H54 (cell line): ENCODE measurements around the gene USP5.
A peak's percentile ranks its signal among the peaks of the same experiment; 100 is the strongest.
"Not testable (repeated sequence)": the region's sequence is repeated elsewhere in the genome, so short reads cannot be mapped to it uniquely, and the experiment has no call there.

Experiments
- DNase-seq: peaks from one replicate; pipeline ENCODE4 v3.0.0; 2011; ENCODE audit warnings: low spot score, mixed read lengths; ENCODE audit not compliant: insufficient read length
- FAIRE-seq: peaks from 3 replicates; lab custom pipeline; 2011; peaks lifted over from hg19 to GRCh38; lab: Jason Lieb, UNC
- POLR2A ChIP-seq: IDR thresholded peaks from 2 replicates; pipeline ENCODE4 v1.6.1; 2011; ENCODE audit warnings: low read depth, mild to moderate bottlenecking, low read length

Gene USP5

GRCh38 chr12:6904280-6905276, 52.6 kb downstream of the USP5 start, which contains the start of gene LRRC23:
Gene LRRC23, plus strand, starts transcription at chr12:6904822. Its CDS starts 812 bp downstream, at chr12:6905634.
- TF ChIP-seq POLR2A: peak; percentile 58
- peak; percentile 63 for DNase-seq
- peak; percentile 74 for FAIRE-seq

- DNase-seq (no peak), FAIRE-seq (no peak)
- no peak for TF ChIP-seq POLR2A
Measured at GRCh38 chr12:6905414-6906040, 53.6 kb downstream of the USP5 start.

GRCh38 chr12:6908141-6908540, 56.2 kb downstream of the USP5 start:
- DNase-seq, FAIRE-seq: not testable (repeated sequence)

GRCh38 chr12:6909421-6910145, 57.6 kb downstream of the USP5 start:
- FAIRE-seq (no peak), DNase-seq (no peak)
- TF ChIP-seq POLR2A: no peak

DNA sequence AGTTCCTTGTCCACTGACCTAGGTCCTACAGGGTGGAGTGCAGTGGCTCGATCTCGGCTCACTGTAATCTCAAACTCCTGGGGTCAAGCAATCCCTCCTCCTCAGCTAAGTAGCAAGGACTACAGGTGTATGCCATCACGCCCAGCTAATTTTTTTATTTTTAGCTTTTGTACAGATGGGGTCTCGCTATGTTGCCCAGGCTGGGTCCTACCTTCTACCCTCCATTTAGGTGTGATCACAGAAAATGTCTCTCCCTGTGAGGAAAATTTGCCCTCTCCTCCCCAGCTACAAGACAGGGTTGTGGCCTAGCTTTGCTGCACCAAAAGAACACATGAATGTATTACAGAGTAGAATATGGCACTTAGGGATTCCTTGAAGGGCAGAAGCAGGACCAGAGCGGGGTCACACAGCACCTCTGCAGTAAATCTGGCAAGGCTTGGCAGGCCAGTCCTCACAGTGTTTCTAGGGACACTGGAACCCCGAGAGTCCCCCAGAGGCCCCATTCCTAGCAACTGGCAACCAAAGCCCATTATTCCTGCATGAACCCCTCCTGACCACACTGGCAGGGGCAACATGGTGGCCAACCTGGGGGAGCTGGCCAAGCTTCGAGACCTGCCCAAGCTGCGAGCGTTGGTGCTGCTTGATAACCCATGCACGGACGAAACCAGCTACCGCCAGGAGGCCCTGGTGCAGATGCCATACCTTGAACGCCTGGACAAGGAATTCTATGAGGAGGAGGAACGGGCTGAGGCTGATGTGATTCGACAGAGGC, 60.4 kb downstream of the USP5 start:
- DNase-seq (no peak), FAIRE-seq (no peak)
- no peak for TF ChIP-seq POLR2A

GRCh38 chr12:6914246-6914946, 62.4 kb downstream of the USP5 start, which contains the start of gene ENO2:
Gene ENO2, plus strand, starts transcription at chr12:6914580. Its CDS starts 1,253 bp downstream, at chr12:6915833.
- TF ChIP-seq POLR2A: no peak
- FAIRE-seq (no peak), DNase-seq (no peak)

GRCh38 chr12:6914947-6915788, 63.2 kb downstream of the USP5 start:
- DNase-seq: no peak
- FAIRE-seq: no peak
- TF ChIP-seq POLR2A: no peak

DNA sequence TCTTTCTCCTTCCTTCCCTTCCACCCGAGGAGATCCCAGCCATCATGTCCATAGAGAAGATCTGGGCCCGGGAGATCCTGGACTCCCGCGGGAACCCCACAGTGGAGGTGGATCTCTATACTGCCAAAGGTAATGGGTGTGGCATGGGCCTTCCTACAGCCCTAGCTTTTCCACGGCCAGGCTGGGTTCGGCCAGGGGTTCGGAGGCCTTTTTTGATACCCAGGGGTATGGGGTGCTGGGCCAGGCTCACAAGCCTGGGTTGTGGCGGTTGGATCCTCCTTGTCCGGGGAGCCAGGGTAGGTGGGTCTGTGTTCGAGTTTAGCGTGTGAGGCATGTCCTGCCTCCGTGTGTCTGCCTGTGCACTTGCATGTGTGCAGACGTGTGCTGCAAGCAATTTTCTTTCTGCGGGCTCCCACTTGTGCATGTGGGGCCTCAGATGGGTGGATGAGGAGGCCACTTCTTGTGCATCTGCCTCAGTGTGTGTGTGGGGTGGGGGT, 63.9 kb downstream of the USP5 start:
- FAIRE-seq (no peak), DNase-seq (no peak)
- TF ChIP-seq POLR2A: no peak
